ENCODE measurements around the gene HOXA1.

Gene HOXA1

GRCh38 chr7:27130540-27131389 is 35.0 kb upstream of the HOXA1 start, which contains the start of gene HOXA4:
TSS of gene HOXA4 (minus strand) at chr7:27130757. CDS start at chr7:27130733, 24 bp downstream.
- H3K9ac ChIP-seq (ENCODE audit: low read length in 2 of 2): peak within 1 kb of the TSS; percentile 89 to 90
- H3K27ac ChIP-seq (ENCODE audit: low read length): peak within 1 kb of the TSS; percentile 98
- no peaks in the 10 kb centered on the region for H3K9me3 ChIP-seq (ENCODE audit: control insufficient read depth in 2 of 2, low read length in 2 of 2)
- no peaks in the 10 kb centered on the region for H3K27me3 ChIP-seq (ENCODE audit: control insufficient read depth in 1 of 2, insufficient read depth in 2 of 2, low read length in 2 of 2)
- H3K4me1 ChIP-seq (ENCODE audit: control insufficient read depth, insufficient read depth, low read length): peaks cover 70% of the 10 kb centered on the region
- H3K36me3 ChIP-seq (ENCODE audit: control insufficient read depth in 2 of 2, insufficient read depth in 2 of 2, low read length in 2 of 2): no peaks in the 10 kb centered on the region
- H3K4me3 ChIP-seq (ENCODE audit: low read length in 2 of 2): peak within 1 kb of the TSS; percentile 88 to 93

GRCh38 chr7:27129729-27130539 is 34.1 kb upstream of the HOXA1 start:
- H3K4me1 ChIP-seq (ENCODE audit: control insufficient read depth, insufficient read depth, low read length): peaks cover 72% of the 10 kb centered on the region
- H3K36me3 ChIP-seq (ENCODE audit: control insufficient read depth in 2 of 2, insufficient read depth in 2 of 2, low read length in 2 of 2): no peaks in the 10 kb centered on the region
- H3K27ac ChIP-seq (ENCODE audit: low read length): peak overlapping the region; percentile 98
- H3K9me3 ChIP-seq (ENCODE audit: control insufficient read depth in 2 of 2, low read length in 2 of 2): no peaks in the 10 kb centered on the region
- no peaks in the 10 kb centered on the region for H3K27me3 ChIP-seq (ENCODE audit: control insufficient read depth in 1 of 2, insufficient read depth in 2 of 2, low read length in 2 of 2)
- H3K9ac ChIP-seq (ENCODE audit: low read length in 2 of 2): peak overlapping the region; percentile 89 to 90
- H3K4me3 ChIP-seq (ENCODE audit: low read length in 2 of 2): peak overlapping the region; percentile 88 to 93

- H3K9ac ChIP-seq (ENCODE audit: low read length in 2 of 2): peak overlapping the region; percentile 89 to 90
- peak overlapping the region; percentile 88 to 93 for H3K4me3 ChIP-seq (ENCODE audit: low read length in 2 of 2)
- peak overlapping the region; percentile 98 for H3K27ac ChIP-seq (ENCODE audit: low read length)
- no peaks in the 10 kb centered on the region for H3K36me3 ChIP-seq (ENCODE audit: control insufficient read depth in 2 of 2, insufficient read depth in 2 of 2, low read length in 2 of 2)
- H3K9me3 ChIP-seq (ENCODE audit: control insufficient read depth in 2 of 2, low read length in 2 of 2): no peaks in the 10 kb centered on the region
- H3K27me3 ChIP-seq (ENCODE audit: control insufficient read depth in 1 of 2, insufficient read depth in 2 of 2, low read length in 2 of 2): no peaks in the 10 kb centered on the region
- H3K4me1 ChIP-seq (ENCODE audit: control insufficient read depth, insufficient read depth, low read length): peaks cover 78% of the 10 kb centered on the region
Observed at GRCh38 chr7:27128776-27129728, 33.3 kb upstream of the HOXA1 start.

- Histone ChIP-seq H3K4me1 (ENCODE audit: control insufficient read depth, insufficient read depth, low read length) (peaks cover 78% of the 10 kb centered on the region), H3K9ac (ENCODE audit: low read length in 2 of 2) (peak overlapping the region; percentile 29 to 89), H3K27me3 (ENCODE audit: control insufficient read depth in 1 of 2, insufficient read depth in 2 of 2, low read length in 2 of 2) (no peaks in the 10 kb centered on the region), H3K4me3 (ENCODE audit: low read length in 2 of 2) (peak overlapping the region; percentile 34 to 93), H3K27ac (ENCODE audit: low read length) (peak overlapping the region; percentile 98), H3K36me3 (ENCODE audit: control insufficient read depth in 2 of 2, insufficient read depth in 2 of 2, low read length in 2 of 2) (no peaks in the 10 kb centered on the region), H3K9me3 (ENCODE audit: control insufficient read depth in 2 of 2, low read length in 2 of 2) (no peaks in the 10 kb centered on the region)
Observed at GRCh38 chr7:27128034-27128433, 32.2 kb upstream of the HOXA1 start.

GRCh38 chr7:27126596-27127327 is 31.0 kb upstream of the HOXA1 start:
- Histone ChIP-seq H3K4me3 (ENCODE audit: low read length in 2 of 2) (peak overlapping the region; percentile 34 to 93), H3K27me3 (ENCODE audit: control insufficient read depth in 1 of 2, insufficient read depth in 2 of 2, low read length in 2 of 2) (no peaks in the 10 kb centered on the region), H3K4me1 (ENCODE audit: control insufficient read depth, insufficient read depth, low read length) (peaks cover 73% of the 10 kb centered on the region), H3K9me3 (ENCODE audit: control insufficient read depth in 2 of 2, low read length in 2 of 2) (no peaks in the 10 kb centered on the region), H3K9ac (ENCODE audit: low read length in 2 of 2) (peak overlapping the region; percentile 29 to 89), H3K36me3 (ENCODE audit: control insufficient read depth in 2 of 2, insufficient read depth in 2 of 2, low read length in 2 of 2) (no peaks in the 10 kb centered on the region), H3K27ac (ENCODE audit: low read length) (peak overlapping the region; percentile 98)

GRCh38 chr7:27125986-27126394 is 30.2 kb upstream of the HOXA1 start:
- peak overlapping the region in 1 of 2 donors; percentile 93 for H3K4me3 ChIP-seq (ENCODE audit: low read length in 2 of 2)
- H3K27me3 ChIP-seq (ENCODE audit: control insufficient read depth in 1 of 2, insufficient read depth in 2 of 2, low read length in 2 of 2): no peaks in the 10 kb centered on the region
- peaks cover 69% of the 10 kb centered on the region for H3K4me1 ChIP-seq (ENCODE audit: control insufficient read depth, insufficient read depth, low read length)
- peak overlapping the region; percentile 98 for H3K27ac ChIP-seq (ENCODE audit: low read length)
- H3K9ac ChIP-seq (ENCODE audit: low read length in 2 of 2): peak overlapping the region in 1 of 2 donors; percentile 23
- H3K36me3 ChIP-seq (ENCODE audit: control insufficient read depth in 2 of 2, insufficient read depth in 2 of 2, low read length in 2 of 2): no peaks in the 10 kb centered on the region
- no peaks in the 10 kb centered on the region for H3K9me3 ChIP-seq (ENCODE audit: control insufficient read depth in 2 of 2, low read length in 2 of 2)

GRCh38 chr7:27124902-27125689 is 29.3 kb upstream of the HOXA1 start:
- Histone ChIP-seq H3K27ac (ENCODE audit: low read length) (peak overlapping the region; percentile 98), H3K4me3 (ENCODE audit: low read length in 2 of 2) (peak overlapping the region; percentile 64 to 93), H3K4me1 (ENCODE audit: control insufficient read depth, insufficient read depth, low read length) (peaks cover 76% of the 10 kb centered on the region), H3K27me3 (ENCODE audit: control insufficient read depth in 1 of 2, insufficient read depth in 2 of 2, low read length in 2 of 2) (no peaks in the 10 kb centered on the region), H3K9me3 (ENCODE audit: control insufficient read depth in 2 of 2, low read length in 2 of 2) (no peaks in the 10 kb centered on the region), H3K9ac (ENCODE audit: low read length in 2 of 2) (peak overlapping the region; percentile 91 to 93), H3K36me3 (ENCODE audit: control insufficient read depth in 2 of 2, insufficient read depth in 2 of 2, low read length in 2 of 2) (no peaks in the 10 kb centered on the region)

- H3K4me1 ChIP-seq (ENCODE audit: control insufficient read depth, insufficient read depth, low read length): peaks cover 81% of the 10 kb centered on the region
- H3K9ac ChIP-seq (ENCODE audit: low read length in 2 of 2): peak overlapping the region; percentile 91 to 93
- no peaks in the 10 kb centered on the region for H3K9me3 ChIP-seq (ENCODE audit: control insufficient read depth in 2 of 2, low read length in 2 of 2)
- H3K4me3 ChIP-seq (ENCODE audit: low read length in 2 of 2): peak overlapping the region; percentile 64 to 93
- no peaks in the 10 kb centered on the region for H3K36me3 ChIP-seq (ENCODE audit: control insufficient read depth in 2 of 2, insufficient read depth in 2 of 2, low read length in 2 of 2)
- no peaks in the 10 kb centered on the region for H3K27me3 ChIP-seq (ENCODE audit: control insufficient read depth in 1 of 2, insufficient read depth in 2 of 2, low read length in 2 of 2)
- H3K27ac ChIP-seq (ENCODE audit: low read length): peak overlapping the region; percentile 98
Observed at GRCh38 chr7:27124096-27124901, 28.5 kb upstream of the HOXA1 start.
